ENCODE results near the gene MLC1. TPM values are rescaled to one million over a fixed set of nuclear protein-coding genes. Genes with fewer than 3 reads are reported as not detected.

Gene MLC1
- total RNA-seq, 1 donor from 2014 or later, result not detected

DNA sequence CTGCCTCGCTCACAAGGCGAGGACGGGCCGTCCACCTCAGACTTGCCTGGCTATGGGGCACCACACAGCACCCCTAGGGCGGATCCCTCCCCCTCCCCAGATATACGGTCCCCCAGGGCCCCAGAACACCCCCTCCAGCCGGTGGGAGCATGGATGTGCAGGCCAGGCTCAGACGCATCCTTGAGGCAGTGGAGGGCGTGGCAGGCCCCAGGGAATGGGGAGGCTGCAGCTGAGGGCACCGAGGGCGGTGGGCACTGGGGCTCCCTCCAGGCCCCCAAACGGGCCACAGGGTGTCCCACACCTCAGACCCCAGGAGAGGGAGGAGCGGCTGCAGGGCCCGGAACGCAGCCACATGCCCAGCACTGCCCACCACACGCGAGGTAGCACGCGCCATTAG, 39.2 kb downstream of the MLC1 start:
- H3K27me3 Mint-ChIP-seq, result peaks cover 21% of the 10 kb centered on the region
- intact Hi-C loops (cut with micrococcal nuclease), result no loop called here
- ChIA-PET CTCF (no interaction called here), POLR2A (no interaction called here)
- H3K36me3 Mint-ChIP-seq (ENCODE audit: low read depth), result no peaks in the 10 kb centered on the region
- DNase-seq (no peak), ATAC-seq (ENCODE audit: low read depth) (no peak)
- no peak overlapping the region for H3K4me3 Mint-ChIP-seq
- H3K4me1 Mint-ChIP-seq, result no peaks in the 10 kb centered on the region
- H3K27ac Mint-ChIP-seq, result no peak overlapping the region
- TF ChIP-seq, protein P1, sequence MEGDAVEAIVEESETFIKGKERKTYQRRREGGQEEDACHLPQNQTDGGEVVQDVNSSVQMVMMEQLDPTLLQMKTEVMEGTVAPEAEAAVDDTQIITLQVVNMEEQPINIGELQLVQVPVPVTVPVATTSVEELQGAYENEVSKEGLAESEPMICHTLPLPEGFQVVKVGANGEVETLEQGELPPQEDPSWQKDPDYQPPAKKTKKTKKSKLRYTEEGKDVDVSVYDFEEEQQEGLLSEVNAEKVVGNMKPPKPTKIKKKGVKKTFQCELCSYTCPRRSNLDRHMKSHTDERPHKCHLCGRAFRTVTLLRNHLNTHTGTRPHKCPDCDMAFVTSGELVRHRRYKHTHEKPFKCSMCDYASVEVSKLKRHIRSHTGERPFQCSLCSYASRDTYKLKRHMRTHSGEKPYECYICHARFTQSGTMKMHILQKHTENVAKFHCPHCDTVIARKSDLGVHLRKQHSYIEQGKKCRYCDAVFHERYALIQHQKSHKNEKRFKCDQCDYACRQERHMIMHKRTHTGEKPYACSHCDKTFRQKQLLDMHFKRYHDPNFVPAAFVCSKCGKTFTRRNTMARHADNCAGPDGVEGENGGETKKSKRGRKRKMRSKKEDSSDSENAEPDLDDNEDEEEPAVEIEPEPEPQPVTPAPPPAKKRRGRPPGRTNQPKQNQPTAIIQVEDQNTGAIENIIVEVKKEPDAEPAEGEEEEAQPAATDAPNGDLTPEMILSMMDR (IDR thresholded peaks at IDR 0.05), result no peak
- H3K9me3 Mint-ChIP-seq, result no peaks in the 10 kb centered on the region

DNA sequence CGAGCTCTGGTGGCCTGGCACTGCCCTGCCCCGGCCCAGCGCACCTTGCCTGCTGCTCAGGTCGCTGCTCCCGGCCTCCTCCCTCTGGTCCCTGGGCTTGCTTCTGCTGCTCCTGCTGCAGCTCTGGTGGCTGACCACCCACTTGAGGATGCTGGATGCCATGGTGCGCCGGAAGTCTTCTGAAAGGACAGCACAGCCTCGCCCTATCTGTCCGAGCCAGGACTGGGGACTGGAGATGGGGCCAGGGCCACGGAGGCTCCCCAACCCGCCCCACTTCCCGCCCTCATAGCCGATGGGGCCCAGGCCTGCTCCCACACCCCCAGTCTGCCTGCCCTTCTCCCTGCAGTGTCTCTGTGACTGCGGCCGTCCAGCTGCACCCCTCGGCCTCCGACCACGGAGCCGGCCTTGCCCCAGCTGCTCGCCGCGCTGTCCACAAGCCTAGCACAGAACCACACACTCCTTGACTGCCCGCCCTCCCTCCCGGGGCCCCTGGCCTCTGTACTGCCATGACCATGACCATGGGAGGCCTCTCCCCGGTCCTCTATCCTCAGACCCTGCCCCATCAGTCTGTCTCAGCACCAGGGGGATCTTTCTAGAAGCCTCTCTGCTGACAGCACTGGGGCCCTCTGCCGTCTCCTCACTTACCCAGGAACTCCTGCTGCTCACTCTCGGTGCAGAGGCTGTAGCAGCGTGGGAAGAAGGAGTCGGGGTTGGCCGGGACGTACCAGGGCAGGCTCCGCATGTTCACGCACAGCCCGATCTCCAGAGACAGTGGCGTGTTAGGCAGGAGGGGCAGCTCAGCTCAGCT, 39.8 kb downstream of the MLC1 start:
- intact Hi-C loops (cut with micrococcal nuclease), result no loop called here
- TF ChIP-seq, protein P1 (IDR thresholded peaks at IDR 0.05), result no peak
- POLR2A ChIA-PET, result interaction anchor here (0.6 kb wide), 1 partner anchor 109 kb away, joined by 4 read pairs; no protein-coding TSS in a partner anchor
- ATAC-seq (ENCODE audit: low read depth) (no peak), DNase-seq (no peak)
- CTCF ChIA-PET, result no interaction called here
- H3K27ac Mint-ChIP-seq, result no peak overlapping the region
- H3K9me3 Mint-ChIP-seq, result no peaks in the 10 kb centered on the region
- no peak overlapping the region for H3K4me3 Mint-ChIP-seq
- H3K36me3 Mint-ChIP-seq (ENCODE audit: low read depth), result no peaks in the 10 kb centered on the region
- H3K4me1 Mint-ChIP-seq, result no peaks in the 10 kb centered on the region
- H3K27me3 Mint-ChIP-seq, result peaks cover 15% of the 10 kb centered on the region

DNA sequence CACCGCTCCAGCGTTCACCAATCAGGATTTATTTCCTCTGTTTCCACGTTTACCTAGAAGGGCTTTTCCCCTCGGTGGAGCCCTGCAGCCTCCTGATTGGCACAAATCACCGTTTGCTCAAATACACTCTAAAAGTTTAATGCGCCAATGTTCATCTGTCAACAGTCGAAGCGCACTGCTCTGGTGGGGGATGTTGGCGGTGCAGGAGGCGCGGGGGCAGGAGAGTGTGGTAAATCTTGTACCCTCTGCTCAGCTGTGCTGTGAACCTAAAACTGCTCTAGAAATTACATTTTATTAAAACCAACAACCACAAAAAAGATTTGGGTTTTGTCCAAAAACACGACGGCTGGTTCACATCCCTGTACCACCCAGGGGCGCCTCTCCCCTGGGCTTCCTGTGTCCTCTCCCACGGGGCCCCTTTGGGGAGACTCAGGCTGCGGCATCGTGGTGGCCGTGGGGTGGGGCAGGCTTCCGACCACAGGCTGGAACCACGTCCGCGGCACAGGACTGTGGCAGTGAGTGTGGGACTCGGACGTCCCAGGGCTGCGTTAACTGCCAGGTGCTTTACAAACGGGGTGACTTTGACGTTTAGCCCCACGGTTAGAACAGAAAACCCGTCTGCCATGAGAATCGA, 40.6 kb downstream of the MLC1 start:
- DNase-seq, result no peak
- peaks cover 14% of the 10 kb centered on the region for H3K27me3 Mint-ChIP-seq
- H3K4me3 Mint-ChIP-seq, result no peak overlapping the region
- no peaks in the 10 kb centered on the region for H3K36me3 Mint-ChIP-seq (ENCODE audit: low read depth)
- H3K27ac Mint-ChIP-seq, result no peak overlapping the region
- POLR2A ChIA-PET, result interaction anchor here (0.6 kb wide), 1 partner anchor 108 kb away, joined by 4 read pairs; no protein-coding TSS in a partner anchor
- CTCF ChIA-PET, result no interaction called here
- no peak for ATAC-seq (ENCODE audit: low read depth)
- intact Hi-C loops (cut with micrococcal nuclease), result no loop called here
- H3K9me3 Mint-ChIP-seq, result no peaks in the 10 kb centered on the region
- TF ChIP-seq, protein P1 (IDR thresholded peaks at IDR 0.05), result no peak
- H3K4me1 Mint-ChIP-seq, result no peaks in the 10 kb centered on the region

DNA sequence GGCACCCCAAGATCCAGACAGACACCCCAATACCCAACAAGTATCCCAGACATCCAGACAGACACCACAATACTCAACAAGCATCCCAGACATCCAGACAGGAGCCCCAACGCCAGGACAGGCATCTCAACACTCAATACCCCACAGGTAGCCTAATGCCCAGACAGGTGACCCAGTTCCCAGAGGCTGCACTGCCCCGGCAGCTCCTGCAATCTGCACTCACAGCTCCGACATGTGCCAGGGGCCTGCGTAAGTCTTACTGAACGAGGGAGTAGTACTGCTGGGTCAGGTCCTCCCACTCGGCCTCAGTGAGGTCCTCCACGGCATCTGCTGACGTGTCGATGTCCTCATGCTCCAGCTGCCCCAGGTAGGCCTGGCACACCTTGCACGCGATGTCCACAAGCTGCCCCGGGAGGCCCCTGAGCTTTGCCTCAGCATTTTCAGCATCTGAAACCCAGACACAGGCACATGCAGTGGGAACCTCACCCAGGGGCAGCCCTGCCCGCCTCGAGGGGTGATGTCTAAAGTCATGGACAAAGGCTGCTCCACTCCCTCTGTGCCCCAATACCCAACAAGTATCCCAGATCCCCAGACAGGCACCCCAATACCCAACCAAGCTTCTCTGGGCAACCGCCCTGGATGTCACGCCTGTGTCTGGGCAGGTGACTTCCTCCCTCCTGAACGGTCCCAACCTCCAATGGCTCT, 43.7 kb downstream of the MLC1 start:
- ChIA-PET POLR2A (no interaction called here), CTCF (no interaction called here)
- no peaks in the 10 kb centered on the region for H3K36me3 Mint-ChIP-seq (ENCODE audit: low read depth)
- no peaks in the 10 kb centered on the region for H3K4me1 Mint-ChIP-seq
- peaks cover 7% of the 10 kb centered on the region for H3K9me3 Mint-ChIP-seq
- ATAC-seq (ENCODE audit: low read depth) (no peak), DNase-seq (no peak)
- no peak overlapping the region for H3K27ac Mint-ChIP-seq
- TF ChIP-seq, protein P1 (IDR thresholded peaks at IDR 0.05), result no peak
- intact Hi-C loops (cut with micrococcal nuclease), result no loop called here
- peaks cover 14% of the 10 kb centered on the region for H3K27me3 Mint-ChIP-seq
- H3K4me3 Mint-ChIP-seq, result no peak overlapping the region

DNA sequence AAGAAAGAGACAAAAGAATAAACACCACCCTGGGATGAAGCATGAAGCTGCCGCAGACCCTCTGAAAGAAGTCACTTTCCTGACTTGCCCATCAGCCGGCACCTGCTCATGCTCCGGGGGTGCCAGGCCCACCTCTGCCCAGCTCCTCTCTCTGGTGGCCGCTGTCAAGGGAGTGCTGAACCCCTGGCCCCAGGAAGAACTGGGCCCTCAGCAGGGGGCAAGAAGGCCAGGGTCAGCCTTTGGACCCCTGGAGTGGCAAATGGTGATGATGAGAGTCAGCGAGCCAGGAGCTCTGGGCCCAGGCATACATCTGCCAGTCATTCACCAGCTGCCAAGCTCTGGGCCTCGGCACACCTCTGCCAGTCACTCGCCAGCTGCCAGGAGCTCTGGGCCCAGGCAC, 44.5 kb downstream of the MLC1 start:
- Mint-ChIP-seq H3K27ac (no peak overlapping the region), H3K4me3 (no peak overlapping the region), H3K36me3 (ENCODE audit: low read depth) (no peaks in the 10 kb centered on the region), H3K27me3 (peaks cover 14% of the 10 kb centered on the region), H3K4me1 (no peaks in the 10 kb centered on the region), H3K9me3 (peaks cover 7% of the 10 kb centered on the region)
- ChIA-PET POLR2A (interaction anchor here (0.5 kb wide), 1 partner anchor 438 kb away, joined by 9 read pairs; no protein-coding TSS in a partner anchor), CTCF (no interaction called here)
- intact Hi-C loops (cut with micrococcal nuclease), result no loop called here
- TF ChIP-seq, protein P1 (IDR thresholded peaks at IDR 0.05), result no peak
- ATAC-seq (ENCODE audit: low read depth), result no peak
- DNase-seq, result no peak

Measured in activated B cell treated with CpG ODN at 0.5 μM for 24 hours (primary cell).